Measurements from ENCODE around the gene PRPF4.

DNA sequence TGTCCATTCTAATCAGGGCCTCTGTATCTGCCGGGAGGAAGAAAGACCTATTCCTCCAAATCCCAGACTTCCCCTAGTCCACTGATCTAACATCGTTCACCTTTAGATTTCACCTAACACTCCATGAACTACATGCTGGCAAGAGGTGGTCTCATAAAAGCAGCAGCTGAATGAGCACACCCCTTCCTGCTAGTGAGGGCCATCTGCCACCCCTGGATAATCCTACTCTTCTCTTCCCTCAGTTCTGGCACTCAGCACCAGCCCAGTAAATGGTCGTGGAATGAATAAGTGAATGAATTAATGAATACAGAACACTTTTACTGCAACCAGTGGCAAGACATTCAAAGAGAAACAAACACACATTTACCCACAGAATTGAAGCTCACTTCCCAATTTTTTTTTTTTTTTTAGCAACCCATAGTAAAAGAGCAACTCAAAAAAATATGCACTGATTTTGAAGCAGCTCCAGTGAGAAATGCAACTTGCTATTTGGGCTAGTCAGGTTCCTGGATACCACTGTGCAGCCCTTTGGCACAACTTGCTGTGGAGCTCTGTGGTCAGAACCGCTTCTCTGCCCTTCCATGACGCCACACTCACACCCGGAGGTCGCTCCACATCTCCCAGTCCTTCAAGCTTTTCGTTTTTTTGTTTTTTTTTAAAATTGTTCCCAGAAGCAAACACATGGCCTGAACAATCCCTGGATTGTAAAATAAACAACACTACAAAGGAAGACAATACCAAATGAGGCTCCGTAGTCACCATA, 21.5 kb downstream of the PRPF4 start:
- TF ChIP-seq SIN3A (IDR thresholded peaks at IDR 0.05; ENCODE audit: borderline replicate concordance, insufficient read depth, low read length), result no peak
- TF ChIP-seq, protein P1, sequence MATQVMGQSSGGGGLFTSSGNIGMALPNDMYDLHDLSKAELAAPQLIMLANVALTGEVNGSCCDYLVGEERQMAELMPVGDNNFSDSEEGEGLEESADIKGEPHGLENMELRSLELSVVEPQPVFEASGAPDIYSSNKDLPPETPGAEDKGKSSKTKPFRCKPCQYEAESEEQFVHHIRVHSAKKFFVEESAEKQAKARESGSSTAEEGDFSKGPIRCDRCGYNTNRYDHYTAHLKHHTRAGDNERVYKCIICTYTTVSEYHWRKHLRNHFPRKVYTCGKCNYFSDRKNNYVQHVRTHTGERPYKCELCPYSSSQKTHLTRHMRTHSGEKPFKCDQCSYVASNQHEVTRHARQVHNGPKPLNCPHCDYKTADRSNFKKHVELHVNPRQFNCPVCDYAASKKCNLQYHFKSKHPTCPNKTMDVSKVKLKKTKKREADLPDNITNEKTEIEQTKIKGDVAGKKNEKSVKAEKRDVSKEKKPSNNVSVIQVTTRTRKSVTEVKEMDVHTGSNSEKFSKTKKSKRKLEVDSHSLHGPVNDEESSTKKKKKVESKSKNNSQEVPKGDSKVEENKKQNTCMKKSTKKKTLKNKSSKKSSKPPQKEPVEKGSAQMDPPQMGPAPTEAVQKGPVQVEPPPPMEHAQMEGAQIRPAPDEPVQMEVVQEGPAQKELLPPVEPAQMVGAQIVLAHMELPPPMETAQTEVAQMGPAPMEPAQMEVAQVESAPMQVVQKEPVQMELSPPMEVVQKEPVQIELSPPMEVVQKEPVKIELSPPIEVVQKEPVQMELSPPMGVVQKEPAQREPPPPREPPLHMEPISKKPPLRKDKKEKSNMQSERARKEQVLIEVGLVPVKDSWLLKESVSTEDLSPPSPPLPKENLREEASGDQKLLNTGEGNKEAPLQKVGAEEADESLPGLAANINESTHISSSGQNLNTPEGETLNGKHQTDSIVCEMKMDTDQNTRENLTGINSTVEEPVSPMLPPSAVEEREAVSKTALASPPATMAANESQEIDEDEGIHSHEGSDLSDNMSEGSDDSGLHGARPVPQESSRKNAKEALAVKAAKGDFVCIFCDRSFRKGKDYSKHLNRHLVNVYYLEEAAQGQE (IDR thresholded peaks at IDR 0.05; ENCODE audit: insufficient read depth in 1 of 2, low read depth in 2 of 2, low read length in 2 of 2), result no peak
- no peak for TF ChIP-seq POLR2AphosphoS5 (IDR thresholded peaks at IDR 0.05; ENCODE audit: low read depth, low read length)
- no peak for TF ChIP-seq TAF1 (IDR thresholded peaks at IDR 0.05; ENCODE audit: borderline replicate concordance, insufficient read depth, low read length)
- no peak for TF ChIP-seq FOXP2 (optimal IDR thresholded peaks at IDR 0.05; ENCODE audit: borderline replicate concordance, extremely low read depth, extremely low read length, insufficient read depth)
